Fibroblast of skin of right biceps (primary cell): ENCODE measurements around the gene ABCB8.
A peak's percentile ranks its signal among the peaks of the same experiment; 100 is the strongest.
"Not testable (repeated sequence)": the region's sequence is repeated elsewhere in the genome, so short reads cannot be mapped to it uniquely, and the experiment has no call there.

Experiments used
- DNase-seq: peaks from one replicate; pipeline ENCODE4 v3.0.0-alpha.2; 2013

Gene ABCB8

GRCh38 chr7:150999001-150999400 lies 29.2 kb upstream of the ABCB8 start:
- no peak for DNase-seq

- no peak for DNase-seq
Measured at GRCh38 chr7:150999497-151000230, 28.6 kb upstream of the ABCB8 start.

GRCh38 chr7:151000897-151001495 lies 27.3 kb upstream of the ABCB8 start:
- DNase-seq = no peak

GRCh38 chr7:151001546-151001945 lies 26.7 kb upstream of the ABCB8 start:
- DNase-seq = no peak

- DNase-seq = no peak
Measured at GRCh38 chr7:151003572-151003971, 24.7 kb upstream of the ABCB8 start.

GRCh38 chr7:151005566-151005965 lies 22.7 kb upstream of the ABCB8 start:
- DNase-seq = no peak

- DNase-seq = no peak
Measured at GRCh38 chr7:151006590-151007300, 21.5 kb upstream of the ABCB8 start.

- no peak for DNase-seq
Measured at GRCh38 chr7:151007469-151007898, 20.8 kb upstream of the ABCB8 start.

GRCh38 chr7:151008143-151008510 lies 20.1 kb upstream of the ABCB8 start:
- no peak for DNase-seq

- DNase-seq = peak; percentile 59
Measured at GRCh38 chr7:151008511-151009323, 19.5 kb upstream of the ABCB8 start.

- no peak for DNase-seq
Measured at GRCh38 chr7:151009327-151010036, 18.8 kb upstream of the ABCB8 start.

GRCh38 chr7:151010037-151010306 lies 18.3 kb upstream of the ABCB8 start:
- no peak for DNase-seq

GRCh38 chr7:151010307-151011096 lies 17.7 kb upstream of the ABCB8 start:
- peak; percentile 69 for DNase-seq

- no peak for DNase-seq
Measured at GRCh38 chr7:151011097-151011409, 17.2 kb upstream of the ABCB8 start.

- DNase-seq = not testable (repeated sequence)
Measured at GRCh38 chr7:151011616-151012015, 16.6 kb upstream of the ABCB8 start.

GRCh38 chr7:151012031-151012692 lies 16.1 kb upstream of the ABCB8 start:
- peak; percentile 17 for DNase-seq

GRCh38 chr7:151012911-151013347 lies 15.3 kb upstream of the ABCB8 start:
- peak; percentile 53 for DNase-seq

GRCh38 chr7:151013356-151013732 lies 14.9 kb upstream of the ABCB8 start:
- DNase-seq = no peak

GRCh38 chr7:151013733-151014497 lies 14.3 kb upstream of the ABCB8 start:
- DNase-seq = peak; percentile 84

- no peak for DNase-seq
Measured at GRCh38 chr7:151014950-151015349, 13.3 kb upstream of the ABCB8 start.

- DNase-seq = no peak
Measured at GRCh38 chr7:151015967-151016366, 12.3 kb upstream of the ABCB8 start.
